WI38 (cell line): ENCODE measurements around the gene PCNX3.
A peak's percentile ranks its signal among the peaks of the same experiment; 100 is the strongest.

Experiments used
- H3K4me3 ChIP-seq: 2 replicates; pipeline ENCODE4 v1.5.1; 2011; ENCODE audit warnings: low read depth, mild to moderate bottlenecking, control low read depth, low read length
- CTCF ChIP-seq: IDR thresholded peaks from 2 replicates; pipeline ENCODE4 v1.5.1; 2012; ENCODE audit warnings: low read depth, mild to moderate bottlenecking, control low read depth, low read length

Gene PCNX3

GRCh38 chr11:65649656-65650546 is 34.3 kb downstream of the PCNX3 start:
- TF ChIP-seq CTCF, result no peak
- no peak overlapping the region for H3K4me3 ChIP-seq

GRCh38 chr11:65650547-65651338 is 35.2 kb downstream of the PCNX3 start:
- no peak for TF ChIP-seq CTCF
- H3K4me3 ChIP-seq, result no peak overlapping the region

- no peak overlapping the region for H3K4me3 ChIP-seq
- no peak for TF ChIP-seq CTCF
Observed at GRCh38 chr11:65651339-65651588, 35.7 kb downstream of the PCNX3 start.

- no peak for TF ChIP-seq CTCF
- H3K4me3 ChIP-seq, result peak overlapping the region; percentile 55
Observed at GRCh38 chr11:65651589-65652510, 36.3 kb downstream of the PCNX3 start.

- H3K4me3 ChIP-seq, result peak overlapping the region; percentile 55
- no peak for TF ChIP-seq CTCF
Observed at GRCh38 chr11:65652511-65653228, 37.1 kb downstream of the PCNX3 start.

- peak overlapping the region; percentile 55 for H3K4me3 ChIP-seq
- no peak for TF ChIP-seq CTCF
Observed at GRCh38 chr11:65653229-65654225, 38.0 kb downstream of the PCNX3 start.
